PC-3 (cell line): ENCODE data around the gene TMTC3. TPM values are rescaled to one million over a fixed set of nuclear protein-coding genes. Genes with fewer than 3 reads are reported as not detected.

ENCODE experiments used
- ATAC-seq: fragments of 200-7000 bp; cut with Tn5 transposase; 2 replicates; pipeline ENCODE4 v1.9.1; 2020; ENCODE audit warnings: mild to moderate bottlenecking, moderate library complexity
- Bru-seq: library from RNA; stranded (reverse); fragments of 400-500 nt; gene quantifications from one replicate; lab custom pipeline; 2021; lab: Mats Ljungman, UMichigan
- BruChase-seq, 2 experiments: library from RNA; stranded (reverse); fragments of 400-500 nt; gene quantifications; one replicate each; lab custom pipeline; 2021; lab: Mats Ljungman, UMichigan
- BruUV-seq: library from RNA; stranded (reverse); fragments of 400-500 nt; replicated peaks from 2 replicates; lab custom pipeline; 2021; lab: Mats Ljungman, UMichigan
- CTCF ChIA-PET: fragments of 300-600 bp; sonication (Branson Sonifier 250); formaldehyde crosslinking; loops from one replicate; lab custom pipeline; 2022; ENCODE audit warnings: antibody characterized with exemption; lab: Charles Lee
- POLR2A ChIA-PET: fragments of 300-600 bp; sonication (Branson Sonifier 250); formaldehyde crosslinking; loops from one replicate; lab custom pipeline; 2022; ENCODE audit warnings: antibody characterized with exemption; ENCODE audit not compliant: unreplicated experiment; lab: Charles Lee
- DNase-seq: peaks from one replicate; pipeline ENCODE4 v3.0.0-alpha.2; 2015
- H2AFZ ChIP-seq: fragments of 300-600 bp; sonication (generic); 2 replicates; pipeline ENCODE4 v1.6.0; 2016; ENCODE audit warnings: antibody characterized with exemption, low read length
- H3F3A ChIP-seq: fragments of 300-600 bp; sonication (generic); one replicate; pipeline ENCODE4 v1.6.0; 2017; ENCODE audit warnings: antibody characterized with exemption, low read length, control low read depth, mild to moderate bottlenecking; ENCODE audit not compliant: unreplicated experiment
- H3K27ac ChIP-seq: fragments of 300-600 bp; sonication (generic); 2 replicates; pipeline ENCODE4 v1.5.1; 2016; ENCODE audit warnings: mild to moderate bottlenecking, low read length
- H3K27me3 ChIP-seq: fragments of 300-600 bp; sonication (generic); 2 replicates; pipeline ENCODE4 v1.6.1; 2016; ENCODE audit warnings: low read length, mixed read lengths
- H3K36me3 ChIP-seq: fragments of 300-600 bp; sonication (generic); 2 replicates; pipeline ENCODE4 v1.6.1; 2016; ENCODE audit warnings: low read depth, mixed run types, low read length, mixed read lengths
- H3K4me1 ChIP-seq: fragments of 300-600 bp; sonication (generic); 2 replicates; pipeline ENCODE4 v1.5.1; 2016; ENCODE audit warnings: low read length; ENCODE audit not compliant: insufficient read depth
- H3K4me2 ChIP-seq: fragments of 300-600 bp; sonication (generic); 2 replicates; pipeline ENCODE4 v1.6.0; 2016; ENCODE audit warnings: low read length
- H3K4me3 ChIP-seq: fragments of 300-600 bp; sonication (generic); 2 replicates; pipeline ENCODE4 v1.5.1; 2016; ENCODE audit warnings: mild to moderate bottlenecking, low read length, mixed read lengths
- H3K79me2 ChIP-seq: fragments of 300-600 bp; sonication (generic); 2 replicates; pipeline ENCODE4 v1.6.1; 2017; ENCODE audit warnings: low read length, mixed read lengths
- H3K9ac ChIP-seq: fragments of 300-600 bp; sonication (generic); 2 replicates; pipeline ENCODE4 v1.6.0; 2016; ENCODE audit warnings: mild to moderate bottlenecking, low read length
- H3K9me2 ChIP-seq: fragments of 300-600 bp; sonication (generic); replicated peaks from 2 replicates; pipeline ENCODE4 v1.6.1; 2016; ENCODE audit warnings: mixed run types, low read length, mixed read lengths
- H3K9me3 ChIP-seq: fragments of 300-600 bp; sonication (generic); 2 replicates; pipeline ENCODE4 v1.6.1; 2016; ENCODE audit warnings: low read length, mixed read lengths
- H4K20me1 ChIP-seq: fragments of 300-600 bp; sonication (generic); 2 replicates; pipeline ENCODE4 v1.6.1; 2016; ENCODE audit warnings: low read length, mixed read lengths
- EZH2 ChIP-seq: fragments of 300-600 bp; sonication (generic); IDR thresholded peaks from one replicate; pipeline ENCODE4 v1.6.1; 2017; ENCODE audit warnings: antibody characterized with exemption, mild to moderate bottlenecking, low read length; ENCODE audit not compliant: unreplicated experiment
- EZH2phosphoT487 ChIP-seq: fragments of 300-600 bp; sonication (generic); IDR thresholded peaks from 2 replicates; pipeline ENCODE4 v1.6.1; 2018; ENCODE audit warnings: mild to moderate bottlenecking, antibody characterized with exemption, low read length, borderline replicate concordance
- intact Hi-C: fragments of 100-400 bp; cut with micrococcal nuclease; formaldehyde crosslinking; loops from 2 replicates; pipeline ENCODE4 v1.9.0; 2023
- long read RNA-seq: library from polyadenylated mRNA; unstranded; transcript quantifications from one replicate; pipeline ENCODE4 v2.0.0, GENCODE V29; 2021; ENCODE audit not compliant: unreplicated experiment
- total RNA-seq: library from RNA; depleted of rRNA; stranded (reverse); fragments of >200 nt; gene quantifications from 2 replicates; pipeline ENCODE4 v1.2.3, GENCODE V29; 2014; rRNA removed
- TF ChIP-seq, protein P1 (sequence below): fragments of 300-600 bp; sonication (generic); conservative IDR thresholded peaks from 2 replicates; pipeline ENCODE4 v1.5.1; 2017; ENCODE audit warnings: antibody characterized with exemption, low read depth, mild to moderate bottlenecking, low read length

Gene TMTC3
- total RNA-seq: 10.0 and 11.4 TPM in 2 replicates
- percentile 70 among the genes with signal in this experiment for Bru-seq, nascent RNA
- percentile 79 among the genes with signal in this experiment for BruChase-seq, experiment 1, labeled RNA remaining after a 6-hour chase
- percentile 71 among the genes with signal in this experiment for BruChase-seq, experiment 2, labeled RNA remaining after a 2-hour chase
- long read RNA-seq, full-length matches to known transcripts: 7 of 15 reads
- long read RNA-seq, partial matches to known transcripts: 6 of 15 reads
- long read RNA-seq, other reads (novel, unspliced or antisense): 2 of 15 reads

GRCh38 chr12:88141774-88142609, at the start of gene TMTC3, which contains the start of gene CEP290:
Gene TMTC3 (plus strand): TSS chr12:88142307. CDS start chr12:88148316, 6,009 bp downstream.
Gene CEP290 (minus strand): TSS chr12:88142088. CDS start chr12:88141307, 781 bp downstream.
- TF ChIP-seq, protein P1, sequence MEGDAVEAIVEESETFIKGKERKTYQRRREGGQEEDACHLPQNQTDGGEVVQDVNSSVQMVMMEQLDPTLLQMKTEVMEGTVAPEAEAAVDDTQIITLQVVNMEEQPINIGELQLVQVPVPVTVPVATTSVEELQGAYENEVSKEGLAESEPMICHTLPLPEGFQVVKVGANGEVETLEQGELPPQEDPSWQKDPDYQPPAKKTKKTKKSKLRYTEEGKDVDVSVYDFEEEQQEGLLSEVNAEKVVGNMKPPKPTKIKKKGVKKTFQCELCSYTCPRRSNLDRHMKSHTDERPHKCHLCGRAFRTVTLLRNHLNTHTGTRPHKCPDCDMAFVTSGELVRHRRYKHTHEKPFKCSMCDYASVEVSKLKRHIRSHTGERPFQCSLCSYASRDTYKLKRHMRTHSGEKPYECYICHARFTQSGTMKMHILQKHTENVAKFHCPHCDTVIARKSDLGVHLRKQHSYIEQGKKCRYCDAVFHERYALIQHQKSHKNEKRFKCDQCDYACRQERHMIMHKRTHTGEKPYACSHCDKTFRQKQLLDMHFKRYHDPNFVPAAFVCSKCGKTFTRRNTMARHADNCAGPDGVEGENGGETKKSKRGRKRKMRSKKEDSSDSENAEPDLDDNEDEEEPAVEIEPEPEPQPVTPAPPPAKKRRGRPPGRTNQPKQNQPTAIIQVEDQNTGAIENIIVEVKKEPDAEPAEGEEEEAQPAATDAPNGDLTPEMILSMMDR: no peak
- TF ChIP-seq EZH2phosphoT487: no peak
- TF ChIP-seq EZH2: no peak
- Histone ChIP-seq H3K9me2 (no peaks in the 10 kb centered on the region), H3K27ac (peak within 1 kb of the TSS; percentile 66), H3K4me3 (peak within 1 kb of the TSS; percentile 89), H3K4me1 (peaks cover 14% of the 10 kb centered on the region), H3K36me3 (no peaks in the 10 kb centered on the region), H3K9me3 (no peaks in the 10 kb centered on the region), H2AFZ (peak within 1 kb of the TSS; percentile 93), H3K79me2 (peaks cover 40% of the 10 kb centered on the region), H3K9ac (peak within 1 kb of the TSS; percentile 73), H3F3A (no peaks in the 10 kb centered on the region), H3K4me2 (peak within 1 kb of the TSS; percentile 88), H4K20me1 (no peaks in the 10 kb centered on the region), H3K27me3 (no peaks in the 10 kb centered on the region)
- ATAC-seq (peak; percentile 97), DNase-seq (peak; percentile 99)
- ChIA-PET POLR2A (interaction anchor here (0.6 kb wide), 1 partner anchor 15 kb away, joined by 3 read pairs; no protein-coding TSS in a partner anchor), CTCF (interaction anchor here (0.6 kb wide), 1 partner anchor 1038 kb away, joined by 3 read pairs; no protein-coding TSS in a partner anchor)
- no TSS peak for BruUV-seq
- intact Hi-C loops: no loop called here

DNA sequence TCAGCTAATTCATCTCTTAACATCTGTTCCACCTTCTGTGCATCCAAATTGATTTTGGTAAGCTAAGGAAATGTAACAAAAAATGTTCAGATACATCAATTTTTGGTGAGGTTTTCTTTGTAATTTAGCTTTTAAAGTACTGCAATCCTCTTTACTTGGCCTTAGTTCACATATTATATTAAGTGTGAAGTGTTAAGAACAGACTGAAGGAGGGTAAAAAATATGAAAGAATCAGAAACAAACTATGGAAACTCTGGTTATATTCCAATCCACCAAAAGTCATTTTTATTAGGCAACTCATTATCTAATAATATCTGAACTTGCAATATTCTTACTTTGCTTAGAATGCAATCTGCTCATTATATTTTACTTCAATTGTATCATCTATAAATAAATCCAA, 49.3 kb upstream of the TMTC3 start:
- H2AFZ ChIP-seq: no peak overlapping the region
- no peaks in the 10 kb centered on the region for H3F3A ChIP-seq
- no peaks in the 10 kb centered on the region for H3K27me3 ChIP-seq
- H3K27ac ChIP-seq: no peak overlapping the region
- CTCF ChIA-PET: no interaction called here
- no peaks in the 10 kb centered on the region for H3K4me1 ChIP-seq
- H3K4me2 ChIP-seq: no peak overlapping the region
- DNase-seq (no peak), ATAC-seq (no peak)
- H3K9me3 ChIP-seq: no peaks in the 10 kb centered on the region
- POLR2A ChIA-PET: no interaction called here
- no TSS peak for BruUV-seq
- TF ChIP-seq, protein P1: no peak
- TF ChIP-seq EZH2 (no peak), EZH2phosphoT487 (no peak)
- H3K9me2 ChIP-seq: no peaks in the 10 kb centered on the region
- H3K9ac ChIP-seq: no peak overlapping the region
- no peaks in the 10 kb centered on the region for H4K20me1 ChIP-seq
- intact Hi-C loops: no loop called here
- no peaks in the 10 kb centered on the region for H3K79me2 ChIP-seq
- peaks cover 5% of the 10 kb centered on the region for H3K36me3 ChIP-seq
- no peak overlapping the region for H3K4me3 ChIP-seq
